HL-60 (cell line): ENCODE results near the gene COL4A4.

Experiments used
- DNase-seq, 2 experiments: peaks; one replicate each; pipeline ENCODE4 v3.0.0-alpha.2; 2010 to 2020; ENCODE audit warnings: low read depth in 1 of 2, low spot score in 1 of 2
- H3K27ac ChIP-seq: fragments of 250-450 bp; sonication (Bioruptor Pico); replicated peaks from 2 replicates; pipeline ENCODE4 v1.5.1; 2020; ENCODE audit warnings: mild to moderate bottlenecking, moderate library complexity
- H3K27me3 ChIP-seq: fragments of 250-450 bp; sonication (Bioruptor Pico); 2 replicates; pipeline ENCODE4 v1.5.1; 2021; ENCODE audit warnings: mild to moderate bottlenecking, moderate library complexity; ENCODE audit not compliant: insufficient read depth, poor library complexity, severe bottlenecking
- H3K4me3 ChIP-seq: replicated peaks from 2 replicates; pipeline ENCODE4 v1.5.1; 2011; ENCODE audit warnings: mild to moderate bottlenecking, control low read depth, low read length; ENCODE audit not compliant: insufficient read depth
- CTCF ChIP-seq: IDR thresholded peaks from one replicate; pipeline ENCODE4 v1.5.1; 2011; ENCODE audit warnings: low read length, control low read depth, inconsistent platforms; ENCODE audit not compliant: insufficient read depth
- GABPA ChIP-seq: IDR thresholded peaks from 2 replicates; pipeline ENCODE4 v1.6.1; 2012; ENCODE audit warnings: low read depth
- POLR2AphosphoS5 ChIP-seq: IDR thresholded peaks from 2 replicates; pipeline ENCODE4 v1.6.1; 2012; ENCODE audit warnings: low read depth
- REST ChIP-seq: IDR thresholded peaks from 2 replicates; pipeline ENCODE4 v1.6.1; 2012; ENCODE audit warnings: low read depth; ENCODE audit not compliant: insufficient replicate concordance
- SPI1 ChIP-seq: IDR thresholded peaks from 2 replicates; pipeline ENCODE4 v1.6.1; 2012; ENCODE audit warnings: low read depth, mild to moderate bottlenecking, borderline replicate concordance

COL4A4 gene

GRCh38 chr2:227022608-227023007, 141.4 kb downstream of the COL4A4 start:
- Histone ChIP-seq H3K27me3 (no peaks in the 10 kb centered on the region), H3K27ac (no peak overlapping the region), H3K4me3 (no peak overlapping the region)
- TF ChIP-seq GABPA (no peak), REST (no peak), SPI1 (no peak), CTCF (no peak), POLR2AphosphoS5 (no peak)
- no peak for DNase-seq

GRCh38 chr2:227020416-227020815, 143.6 kb downstream of the COL4A4 start:
- TF ChIP-seq GABPA (no peak), CTCF (no peak), SPI1 (no peak), REST (no peak), POLR2AphosphoS5 (no peak)
- DNase-seq, result no peak
- Histone ChIP-seq H3K27ac (no peak overlapping the region), H3K4me3 (no peak overlapping the region), H3K27me3 (no peaks in the 10 kb centered on the region)

- Histone ChIP-seq H3K4me3 (no peak overlapping the region), H3K27me3 (no peaks in the 10 kb centered on the region), H3K27ac (no peak overlapping the region)
- no peak for DNase-seq
- TF ChIP-seq REST, result no peak
- TF ChIP-seq CTCF, result no peak
- TF ChIP-seq POLR2AphosphoS5, result no peak
- no peak for TF ChIP-seq SPI1
- TF ChIP-seq GABPA, result no peak
Measured at GRCh38 chr2:227016894-227017293, 147.1 kb downstream of the COL4A4 start.
